HG02870 (cell line): ENCODE data around the gene RBBP6.
"Not testable (repeated sequence)": the region's sequence is repeated elsewhere in the genome, so short reads cannot be mapped to it uniquely, and the experiment has no call there.

Experiments
- ATAC-seq: cut with Tn5 transposase; IDR thresholded peaks from one replicate; pipeline ENCODE4 v1.9.1; 2021; ENCODE audit warnings: mild to moderate bottlenecking, moderate library complexity; ENCODE audit not compliant: unreplicated experiment

Gene RBBP6

GRCh38 chr16:24553983-24554382 lies 14.6 kb downstream of the RBBP6 start:
- no peak for ATAC-seq

- no peak for ATAC-seq
These were observed 16.0 kb downstream of the RBBP6 start for GRCh38 chr16:24555346-24555872.

GRCh38 chr16:24562811-24563210 lies 23.4 kb downstream of the RBBP6 start:
- no peak for ATAC-seq

GRCh38 chr16:24568392-24568791 lies 29.0 kb downstream of the RBBP6 start:
- ATAC-seq, result no peak

- no peak for ATAC-seq
These were observed 31.7 kb downstream of the RBBP6 start for GRCh38 chr16:24571096-24571495.

GRCh38 chr16:24572069-24572468 lies 32.7 kb downstream of the RBBP6 start:
- ATAC-seq, result no peak

GRCh38 chr16:24573141-24573540 lies 33.8 kb downstream of the RBBP6 start:
- ATAC-seq, result no peak

GRCh38 chr16:24574515-24575485 lies 35.4 kb downstream of the RBBP6 start:
- ATAC-seq, result not testable (repeated sequence)

GRCh38 chr16:24575791-24576190 lies 36.4 kb downstream of the RBBP6 start:
- not testable (repeated sequence) for ATAC-seq

GRCh38 chr16:24577167-24577566 lies 37.8 kb downstream of the RBBP6 start:
- ATAC-seq, result no peak

GRCh38 chr16:24580665-24581064 lies 41.3 kb downstream of the RBBP6 start:
- ATAC-seq, result no peak

- no peak for ATAC-seq
These were observed 44.1 kb downstream of the RBBP6 start for GRCh38 chr16:24583494-24583893.

- ATAC-seq, result no peak
These were observed 50.6 kb downstream of the RBBP6 start for GRCh38 chr16:24589997-24590396.

- no peak for ATAC-seq
These were observed 59.5 kb downstream of the RBBP6 start for GRCh38 chr16:24598777-24599437.

GRCh38 chr16:24609417-24609739 lies 70.0 kb downstream of the RBBP6 start:
- ATAC-seq, result no peak

GRCh38 chr16:24609740-24610415 lies 70.5 kb downstream of the RBBP6 start:
- no peak for ATAC-seq

- no peak for ATAC-seq
These were observed 71.0 kb downstream of the RBBP6 start for GRCh38 chr16:24610416-24610755.

GRCh38 chr16:24611310-24611709 lies 71.9 kb downstream of the RBBP6 start:
- ATAC-seq, result no peak

GRCh38 chr16:24612656-24613055 lies 73.3 kb downstream of the RBBP6 start:
- no peak for ATAC-seq

GRCh38 chr16:24613267-24613666 lies 73.9 kb downstream of the RBBP6 start:
- not testable (repeated sequence) for ATAC-seq

GRCh38 chr16:24617502-24617901 lies 78.1 kb downstream of the RBBP6 start:
- no peak for ATAC-seq
